Left ventricle myocardium superior (tissue), 1 donor: ENCODE results near the gene KLRF2. TPM values are rescaled to one million over a fixed set of nuclear protein-coding genes. Genes with fewer than 3 reads are reported as not detected.
"Not testable (repeated sequence)": the region's sequence is repeated elsewhere in the genome, so short reads cannot be mapped to it uniquely, and the experiment has no call there.

Source experiments
- ATAC-seq: fragments of 200-7000 bp; cut with Tn5 transposase; one replicate; pipeline ENCODE4 v1.9.1; 2020; ENCODE audit warnings: mild to moderate bottlenecking, moderate library complexity
- DNase-seq: peaks from one replicate; pipeline ENCODE4 v3.0.0-alpha.2; 2020
- intact Hi-C: fragments of 100-400 bp; cut with micrococcal nuclease; formaldehyde crosslinking; loops from one replicate; pipeline ENCODE4 v1.11.0; 2022
- long read RNA-seq: library from polyadenylated mRNA; unstranded; transcript quantifications from one replicate; pipeline ENCODE4 v2.0.0, GENCODE V29; 2021
- total RNA-seq: library from RNA; stranded (reverse); fragmentation: NEBNext Ultra II Directional; extraction: Animal tissue kit (Norgen Biotek cat#: 25700); gene quantifications from one replicate; pipeline ENCODE4 v1.2.1, GENCODE V29; 2021
- donor health status: DM: no; HTN: yes; CAD: no; lungs with severe emphysema.

KLRF2 gene
- not detected for total RNA-seq
- long read RNA-seq, result 0 reads

GRCh38 chr12:9881246-9881645, at the start of gene KLRF2:
KLRF2 (plus strand) TSS chr12:9881489; CDS start chr12:9881596, 107 bp downstream.
- DNase-seq (no peak), ATAC-seq (no peak)

GRCh38 chr12:9831720-9832119, 49.6 kb upstream of the KLRF2 start:
- no peak for DNase-seq
- intact Hi-C loops, result no loop called here
- ATAC-seq, result no peak

More at GRCh38 chr12:9881246-9881645, at the start of gene KLRF2:
- intact Hi-C loops, result no loop called here

- intact Hi-C loops, result no loop called here
- DNase-seq (no peak), ATAC-seq (no peak)
Observed at GRCh38 chr12:9843407-9843806, 37.9 kb upstream of the KLRF2 start.

GRCh38 chr12:9848899-9849298, 32.4 kb upstream of the KLRF2 start:
- DNase-seq, result no peak
- intact Hi-C loops, result no loop called here
- no peak for ATAC-seq

DNA sequence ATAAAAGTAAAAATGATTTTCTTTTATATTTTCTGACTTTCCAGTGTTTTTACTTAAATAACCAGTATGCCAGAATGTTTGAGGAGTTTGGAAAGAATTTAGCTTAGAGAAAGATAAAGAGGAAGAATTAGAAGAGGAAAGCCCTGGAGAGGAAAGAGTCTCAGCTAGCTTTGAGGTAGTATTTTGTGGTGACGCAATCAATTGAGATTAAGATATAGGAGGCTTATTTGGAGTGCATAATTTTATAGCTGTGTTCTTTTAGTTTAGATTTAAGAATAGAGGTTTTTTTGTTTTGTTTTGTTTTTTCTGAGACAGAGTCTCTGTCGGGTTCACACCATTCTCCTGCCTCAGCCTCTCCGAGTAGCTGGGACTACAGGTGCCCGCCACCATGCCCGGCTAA, 30.2 kb upstream of the KLRF2 start:
- ATAC-seq, result no peak
- no peak for DNase-seq
- intact Hi-C loops, result no loop called here

GRCh38 chr12:9851927-9852326, 29.4 kb upstream of the KLRF2 start:
- no peak for DNase-seq
- no peak for ATAC-seq
- intact Hi-C loops, result no loop called here

- no peak for DNase-seq
- intact Hi-C loops, result no loop called here
- no peak for ATAC-seq
Observed at GRCh38 chr12:9856151-9856550, 25.1 kb upstream of the KLRF2 start.

DNA sequence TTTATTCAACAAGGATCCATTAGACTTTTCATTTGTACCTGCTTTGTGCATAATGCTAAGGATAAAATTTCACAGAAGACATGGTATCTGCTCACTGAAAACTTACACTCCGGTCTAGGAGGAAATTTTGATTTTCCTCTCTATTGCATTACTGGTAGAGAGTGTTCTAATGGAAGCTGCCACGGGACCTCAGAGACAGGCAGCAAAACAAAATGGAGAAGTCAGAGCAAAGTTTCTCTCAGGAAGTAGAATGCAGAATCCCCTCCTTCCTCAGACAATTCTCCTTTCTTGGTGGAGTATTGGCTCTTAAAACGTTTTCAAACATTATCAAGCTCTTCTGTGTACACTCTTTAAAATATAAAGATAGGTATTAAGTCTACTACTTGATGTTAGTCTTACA, 24.4 kb upstream of the KLRF2 start:
- ATAC-seq, result no peak
- intact Hi-C loops, result no loop called here
- DNase-seq, result no peak

DNA sequence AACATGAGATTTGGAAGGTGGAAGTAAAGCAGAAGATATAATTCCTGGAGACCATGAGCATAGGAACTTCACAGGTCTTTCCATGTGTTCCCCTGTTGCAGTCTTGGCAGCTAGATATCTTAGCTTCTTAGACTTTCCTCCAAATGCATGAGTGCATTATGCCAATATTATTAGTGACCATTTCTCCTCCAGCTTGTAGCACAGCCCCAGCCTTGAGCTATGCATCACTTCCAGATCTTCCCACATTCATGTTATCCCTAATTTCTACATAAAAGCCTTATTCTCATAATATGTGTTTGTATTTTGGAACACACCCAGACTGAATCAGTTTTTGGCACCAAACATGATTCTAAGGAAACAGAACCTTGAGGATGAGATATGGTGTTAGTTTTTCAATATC, 23.2 kb upstream of the KLRF2 start:
- intact Hi-C loops, result no loop called here
- DNase-seq (no peak), ATAC-seq (no peak)

- ATAC-seq, result no peak
- no peak for DNase-seq
- intact Hi-C loops, result no loop called here
Observed at GRCh38 chr12:9864913-9865675, 16.2 kb upstream of the KLRF2 start.

DNA sequence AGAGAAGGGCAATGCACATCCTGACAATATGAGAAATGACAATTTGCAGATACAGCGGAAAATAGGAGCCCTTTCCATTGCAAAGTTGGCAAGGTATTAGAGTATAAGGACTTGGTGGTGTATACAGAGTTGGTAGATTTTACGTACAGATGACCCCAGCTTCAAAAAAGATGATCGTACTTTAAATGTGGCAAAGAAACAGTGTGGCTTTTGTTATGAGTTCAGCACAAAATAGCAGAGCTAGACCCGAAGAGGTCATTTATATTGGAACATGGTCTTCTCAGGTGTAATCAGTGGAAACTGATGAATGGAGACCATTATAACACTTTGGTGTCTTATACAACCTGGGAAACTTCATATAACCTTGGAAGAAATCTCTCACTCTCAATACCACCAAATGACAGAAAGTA, 14.4 kb upstream of the KLRF2 start:
- ATAC-seq (no peak), DNase-seq (no peak)
- intact Hi-C loops, result no loop called here

DNA sequence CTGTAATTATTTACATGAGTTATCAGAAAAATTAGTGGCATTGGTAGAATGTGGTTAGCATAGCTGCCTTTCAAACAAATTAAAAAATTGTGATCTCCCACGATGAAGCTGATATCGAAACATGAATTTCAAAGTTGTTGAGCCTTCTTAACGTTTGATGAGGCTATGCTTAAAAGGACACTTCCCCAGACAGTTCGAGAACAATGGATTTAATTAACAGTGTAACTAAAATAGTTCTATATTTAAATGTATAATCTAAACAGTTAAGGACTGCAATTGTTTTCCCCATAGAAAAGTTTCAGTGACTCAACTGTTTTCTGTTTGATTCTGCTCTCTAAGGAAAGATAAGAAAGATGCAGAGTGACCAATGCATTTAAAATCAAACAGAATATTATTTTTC, 13.8 kb upstream of the KLRF2 start:
- intact Hi-C loops, result no loop called here
- ATAC-seq, result no peak
- no peak for DNase-seq

DNA sequence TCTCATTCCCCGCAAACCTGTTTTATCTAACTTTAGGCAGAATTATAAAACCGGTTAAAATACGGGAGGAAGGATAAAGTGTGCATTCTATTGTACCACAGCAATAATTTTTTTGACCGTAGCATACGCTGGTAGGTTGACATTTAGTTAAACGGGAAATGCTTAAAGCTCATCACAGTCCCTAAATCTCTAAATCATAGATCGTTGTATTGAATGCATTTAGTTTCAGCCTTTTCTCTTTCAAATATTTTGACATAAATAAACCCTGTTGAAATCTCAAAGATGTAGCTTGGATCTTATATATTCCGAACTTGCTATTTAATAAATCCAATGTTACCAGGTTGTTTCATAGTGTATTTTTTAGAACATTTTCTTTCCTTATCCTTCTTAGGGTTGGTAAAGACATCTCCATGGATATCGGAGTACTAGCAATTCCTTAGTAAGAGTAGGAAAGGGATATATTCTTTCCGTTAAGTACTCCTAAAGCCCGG, 12.9 kb upstream of the KLRF2 start:
- intact Hi-C loops, result no loop called here
- no peak for ATAC-seq
- no peak for DNase-seq

DNA sequence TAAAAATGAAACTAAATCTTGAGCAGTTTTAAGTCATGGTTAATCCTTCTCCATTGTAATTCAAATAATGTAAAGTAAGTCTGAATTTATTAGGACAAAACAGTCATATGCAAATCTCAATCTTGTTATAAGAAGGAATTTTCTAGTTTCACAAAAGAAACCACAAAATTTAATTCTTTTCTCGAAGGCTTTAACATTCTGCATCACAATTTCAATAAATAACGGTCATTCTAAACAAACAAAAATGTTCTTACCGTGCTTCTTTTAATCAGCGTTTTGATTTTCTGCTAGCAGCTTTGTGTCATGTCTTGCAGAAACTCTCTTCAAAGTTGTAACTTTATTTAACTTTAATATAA, 12.4 kb upstream of the KLRF2 start:
- no peak for ATAC-seq
- DNase-seq, result no peak
- intact Hi-C loops, result no loop called here

- intact Hi-C loops, result no loop called here
- ATAC-seq (peak; percentile 78), DNase-seq (no peak)
Observed at GRCh38 chr12:9869307-9870161, 11.8 kb upstream of the KLRF2 start, which contains the start of gene CLEC2B. CLEC2B (minus strand) TSS chr12:9869354.

- intact Hi-C loops, result no loop called here
- DNase-seq, result no peak
- peak; percentile 19 for ATAC-seq
Observed at GRCh38 chr12:9870286-9870866, 10.9 kb upstream of the KLRF2 start.

GRCh38 chr12:9872162-9872561, 9.1 kb upstream of the KLRF2 start:
- intact Hi-C loops, result no loop called here
- DNase-seq (no peak), ATAC-seq (no peak)

DNA sequence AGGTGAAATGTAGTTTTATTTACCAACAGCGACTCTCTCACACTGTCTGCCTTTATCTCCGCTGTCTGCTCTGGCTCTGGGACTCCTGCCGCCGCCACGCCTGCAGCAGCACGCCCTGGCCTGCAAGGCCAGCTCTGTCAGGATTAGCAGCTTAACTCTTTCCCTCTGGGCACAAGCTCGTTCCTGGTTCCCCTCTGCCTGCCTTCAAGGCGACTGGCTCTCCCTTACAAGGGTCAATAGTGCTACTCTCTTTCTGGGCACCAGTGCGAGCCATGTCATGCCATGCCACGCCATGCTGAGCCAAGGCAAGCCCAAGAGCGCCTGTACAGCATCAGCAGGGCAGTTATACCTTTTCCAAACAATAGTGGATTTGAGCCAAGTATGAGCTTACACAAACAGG, 8.5 kb upstream of the KLRF2 start:
- intact Hi-C loops, result no loop called here
- peak; percentile 25 for DNase-seq
- ATAC-seq, result peak; percentile 19

DNA sequence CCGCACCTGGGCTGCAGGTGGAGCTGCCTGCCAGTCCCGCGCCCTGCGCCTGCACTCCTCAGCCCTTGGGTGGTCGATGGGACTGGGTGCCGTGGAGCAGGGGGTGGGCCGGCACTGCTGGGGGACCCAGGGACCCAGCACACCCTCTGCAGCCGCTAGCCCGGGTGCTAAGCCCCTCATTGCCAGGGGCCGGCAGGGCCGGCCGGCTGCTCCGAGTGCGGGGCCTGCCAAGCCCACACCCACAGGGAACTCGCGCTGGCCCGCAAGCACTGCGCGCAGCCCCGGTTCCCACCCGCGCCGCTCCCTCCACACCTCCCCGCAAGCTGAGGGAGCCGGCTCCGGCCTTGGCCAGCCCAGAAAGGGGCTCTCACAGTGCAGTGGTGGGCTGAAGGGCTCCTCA, 5.2 kb upstream of the KLRF2 start:
- intact Hi-C loops, ATAC-seq, DNase-seq: not testable (repeated sequence)

DNA sequence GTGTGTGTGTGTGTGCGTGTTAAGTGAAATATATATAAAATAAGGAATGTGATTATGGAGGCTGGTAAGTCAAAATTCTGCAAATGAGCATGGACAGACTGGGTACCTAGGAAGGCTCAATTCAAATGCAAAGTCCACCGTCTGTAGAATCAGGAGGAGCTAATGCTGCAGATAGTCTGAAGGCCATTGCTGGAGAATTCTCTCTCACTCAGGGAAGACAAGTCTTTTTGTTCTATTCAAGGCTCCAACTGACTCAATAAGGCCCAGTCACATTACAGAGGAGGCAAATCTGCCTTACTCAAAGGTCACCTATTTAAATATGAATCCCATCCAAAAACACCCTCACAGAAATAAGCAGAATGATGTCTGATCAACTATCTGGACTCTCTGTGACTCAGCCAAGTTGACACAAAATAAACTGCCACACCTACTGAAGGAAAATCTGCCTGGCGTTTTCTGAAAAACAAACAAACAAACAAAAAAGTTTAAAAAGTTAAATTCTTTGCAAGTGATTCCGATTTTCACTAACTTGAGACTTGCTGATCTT, 684 bp upstream of the KLRF2 start:
- DNase-seq, result no peak
- intact Hi-C loops, result no loop called here

More for the DNA sequence above, 684 bp upstream of the KLRF2 start:
- no peak for ATAC-seq
